GM19043 (cell line): Measurements from ENCODE around the gene KIF2C.
"Not testable (repeated sequence)": the region's sequence is repeated elsewhere in the genome, so short reads cannot be mapped to it uniquely, and the experiment has no call there.

Experiments used
- ATAC-seq: cut with Tn5 transposase; IDR thresholded peaks from one replicate; pipeline ENCODE4 v1.9.1; 2021; ENCODE audit warnings: low read depth; ENCODE audit not compliant: unreplicated experiment

The KIF2C gene

GRCh38 chr1:44717653-44718052, 22.0 kb upstream of the KIF2C start:
- no peak for ATAC-seq

- ATAC-seq, result no peak
Measured at GRCh38 chr1:44718091-44718490, 21.5 kb upstream of the KIF2C start.

- no peak for ATAC-seq
Measured at GRCh38 chr1:44719318-44719717, 20.3 kb upstream of the KIF2C start.

GRCh38 chr1:44720281-44720680, 19.4 kb upstream of the KIF2C start:
- no peak for ATAC-seq

GRCh38 chr1:44721485-44722361, 17.9 kb upstream of the KIF2C start:
- peak; percentile 76 for ATAC-seq

- no peak for ATAC-seq
Measured at GRCh38 chr1:44723064-44723463, 16.6 kb upstream of the KIF2C start.

- no peak for ATAC-seq
Measured at GRCh38 chr1:44723496-44724295, 15.9 kb upstream of the KIF2C start.

GRCh38 chr1:44724296-44724954, 15.2 kb upstream of the KIF2C start:
- no peak for ATAC-seq

GRCh38 chr1:44724955-44725698, 14.5 kb upstream of the KIF2C start:
- ATAC-seq, result no peak

GRCh38 chr1:44730741-44731512, 8.7 kb upstream of the KIF2C start, which contains the start of gene RNU5D-1:
RNU5D-1 (minus strand) TSS chr1:44731170.
- ATAC-seq, result peak; percentile 75

- ATAC-seq, result no peak
Measured at GRCh38 chr1:44733365-44733764, 6.3 kb upstream of the KIF2C start.

GRCh38 chr1:44733784-44734183, 5.9 kb upstream of the KIF2C start:
- ATAC-seq, result no peak

- ATAC-seq, result no peak
Measured at GRCh38 chr1:44735992-44736391, 3.6 kb upstream of the KIF2C start.

- ATAC-seq, result not testable (repeated sequence)
Measured at GRCh38 chr1:44738953-44739306, 707 bp upstream of the KIF2C start.

GRCh38 chr1:44740179-44740617, 561 bp downstream of the KIF2C start:
- ATAC-seq, result no peak

- no peak for ATAC-seq
Measured at GRCh38 chr1:44743211-44743610, 3.6 kb downstream of the KIF2C start.

- ATAC-seq, result no peak
Measured at GRCh38 chr1:44747878-44748277, 8.2 kb downstream of the KIF2C start.

GRCh38 chr1:44757420-44757819, 17.8 kb downstream of the KIF2C start:
- ATAC-seq, result no peak

- no peak for ATAC-seq
Measured at GRCh38 chr1:44759077-44759476, 19.4 kb downstream of the KIF2C start.

- ATAC-seq, result no peak
Measured at GRCh38 chr1:44760876-44761275, 21.2 kb downstream of the KIF2C start.
